Measurements from ENCODE around the gene DOK4. TPM values are rescaled to one million over a fixed set of nuclear protein-coding genes. Genes with fewer than 3 reads are reported as not detected.

Gene DOK4
- total RNA-seq, 1 donor from 2014 or later, result 35.3 TPM

- no peak for TF ChIP-seq CTCF (conservative IDR thresholded peaks at IDR 0.05; ENCODE audit: low read depth, low read length)
- DNase-seq (ENCODE audit: low read depth), result no peak
- peak overlapping the region; percentile 61 for H3K4me3 ChIP-seq (ENCODE audit: low read depth, low read length)
Observed at GRCh38 chr16:57479205-57479975, 6.9 kb downstream of the DOK4 start.

GRCh38 chr16:57478396-57479204 is 7.7 kb downstream of the DOK4 start:
- DNase-seq (ENCODE audit: low read depth), result no peak
- TF ChIP-seq CTCF (conservative IDR thresholded peaks at IDR 0.05; ENCODE audit: low read depth, low read length), result no peak
- peak overlapping the region; percentile 61 for H3K4me3 ChIP-seq (ENCODE audit: low read depth, low read length)

- no peak overlapping the region for H3K4me3 ChIP-seq (ENCODE audit: low read depth, low read length)
- DNase-seq (ENCODE audit: low read depth), result no peak
- TF ChIP-seq CTCF (conservative IDR thresholded peaks at IDR 0.05; ENCODE audit: low read depth, low read length), result no peak
Observed at GRCh38 chr16:57477531-57478202, 8.6 kb downstream of the DOK4 start.

- H3K4me3 ChIP-seq (ENCODE audit: low read depth, low read length), result no peak overlapping the region
- TF ChIP-seq CTCF (conservative IDR thresholded peaks at IDR 0.05; ENCODE audit: low read depth, low read length), result no peak
- DNase-seq (ENCODE audit: low read depth), result no peak
Observed at GRCh38 chr16:57476546-57477410, 9.5 kb downstream of the DOK4 start.

GRCh38 chr16:57475711-57476339 is 10.5 kb downstream of the DOK4 start:
- DNase-seq (ENCODE audit: low read depth), result no peak
- no peak overlapping the region for H3K4me3 ChIP-seq (ENCODE audit: low read depth, low read length)
- peak; percentile 41 for TF ChIP-seq CTCF (conservative IDR thresholded peaks at IDR 0.05; ENCODE audit: low read depth, low read length)
